GM13976 (cell line): ENCODE measurements around the gene NFRKB.

Experiments
- DNase-seq: peaks from one replicate; pipeline ENCODE4 v3.0.0; 2012; ENCODE audit warnings: low spot score
- CTCF ChIP-seq: IDR thresholded peaks from 2 replicates; pipeline ENCODE4 v1.5.1; 2012; ENCODE audit warnings: borderline replicate concordance, mild to moderate bottlenecking; ENCODE audit not compliant: insufficient read depth; ENCODE audit errors: extremely low read depth, missing control alignments, control extremely low read depth
- in situ Hi-C: fragments of 300-500 bp; cut with MboI; formaldehyde crosslinking; loops from one replicate; pipeline ENCODE4 v1.12.0; 2022; ENCODE audit warnings: low sequenced_read_pairs, mixed read lengths, inconsistent platforms; ENCODE audit not compliant: unreplicated experiment

The NFRKB gene

GRCh38 chr11:129895126-129896041 is at the start of gene NFRKB:
Gene NFRKB (minus strand): TSS chr11:129895578. CDS start chr11:129892849, 2,729 bp downstream.
- in situ Hi-C loops = no loop called here
- no peak for TF ChIP-seq CTCF
- DNase-seq = peak; percentile 99

GRCh38 chr11:129944696-129945095 is 49.3 kb upstream of the NFRKB start:
- DNase-seq = no peak
- in situ Hi-C loops = loop anchor here (25.0 kb wide), 1 partner anchor 468 kb away; no protein-coding TSS in a partner anchor

GRCh38 chr11:129943036-129943435 is 47.7 kb upstream of the NFRKB start:
- in situ Hi-C loops = loop anchor here (25.0 kb wide), 1 partner anchor 469 kb away; no protein-coding TSS in a partner anchor
- no peak for DNase-seq
- no peak for TF ChIP-seq CTCF

More at GRCh38 chr11:129944696-129945095, 49.3 kb upstream of the NFRKB start:
- TF ChIP-seq CTCF = no peak

- DNase-seq = no peak
- TF ChIP-seq CTCF = no peak
- in situ Hi-C loops = loop anchor here (25.0 kb wide), 1 partner anchor 473 kb away; no protein-coding TSS in a partner anchor
Observed at GRCh38 chr11:129939510-129939909, 44.1 kb upstream of the NFRKB start.

- no peak for TF ChIP-seq CTCF
- no peak for DNase-seq
- in situ Hi-C loops = loop anchor here (25.0 kb wide), 1 partner anchor 474 kb away; no protein-coding TSS in a partner anchor
Observed at GRCh38 chr11:129938764-129939163, 43.4 kb upstream of the NFRKB start.

GRCh38 chr11:129937592-129938238 is 42.3 kb upstream of the NFRKB start:
- in situ Hi-C loops = loop anchor here (25.0 kb wide), 1 partner anchor 475 kb away; no protein-coding TSS in a partner anchor
- DNase-seq = no peak
- TF ChIP-seq CTCF = no peak
